ENCODE measurements around the gene ARID1B. TPM values are rescaled to one million over a fixed set of nuclear protein-coding genes. Genes with fewer than 3 reads are reported as not detected.

The ARID1B gene
- total and polyA plus RNA-seq, 9 of the 15 experiments (the other 6 are each of a cell fraction or from before 2014, with no cell fraction given), result 12.5 to 50.5 (median 25.8) TPM

DNA sequence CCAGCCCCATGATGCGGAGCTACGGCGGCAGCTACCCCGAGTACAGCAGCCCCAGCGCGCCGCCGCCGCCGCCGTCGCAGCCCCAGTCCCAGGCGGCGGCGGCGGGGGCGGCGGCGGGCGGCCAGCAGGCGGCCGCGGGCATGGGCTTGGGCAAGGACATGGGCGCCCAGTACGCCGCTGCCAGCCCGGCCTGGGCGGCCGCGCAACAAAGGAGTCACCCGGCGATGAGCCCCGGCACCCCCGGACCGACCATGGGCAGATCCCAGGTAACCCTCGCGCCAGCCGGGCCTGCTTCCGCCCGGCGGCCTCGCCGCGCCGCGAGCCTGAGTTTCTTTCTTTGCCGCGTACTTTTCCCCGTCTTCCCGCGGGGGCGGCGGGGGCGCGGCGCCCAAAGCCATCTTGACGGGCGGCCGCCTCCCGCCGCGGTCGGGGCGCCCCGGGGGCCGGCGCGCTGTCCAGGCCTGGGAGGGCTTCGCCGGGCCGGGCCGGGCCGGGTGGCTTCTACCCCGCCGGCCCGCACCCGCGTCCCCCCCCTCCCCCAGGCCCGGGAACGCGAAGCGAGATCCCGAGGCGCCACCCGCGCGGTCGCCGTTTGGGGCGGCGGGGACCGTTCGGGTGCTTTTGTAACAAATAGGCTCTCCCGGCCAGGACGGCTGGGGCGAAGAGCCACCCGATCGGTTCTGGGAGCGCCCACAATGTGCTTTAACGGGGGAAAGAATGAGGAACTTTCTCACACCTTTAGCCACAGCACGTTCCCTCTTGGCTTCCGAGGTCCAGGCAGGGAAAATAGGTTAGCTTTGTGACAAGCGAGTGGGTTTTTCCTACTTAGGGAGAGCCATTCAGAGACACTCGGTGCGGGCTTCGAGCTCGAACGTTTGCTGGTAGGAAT, 2.3 kb downstream of the ARID1B start (continued):
- TF ChIP-seq, protein P1, sequence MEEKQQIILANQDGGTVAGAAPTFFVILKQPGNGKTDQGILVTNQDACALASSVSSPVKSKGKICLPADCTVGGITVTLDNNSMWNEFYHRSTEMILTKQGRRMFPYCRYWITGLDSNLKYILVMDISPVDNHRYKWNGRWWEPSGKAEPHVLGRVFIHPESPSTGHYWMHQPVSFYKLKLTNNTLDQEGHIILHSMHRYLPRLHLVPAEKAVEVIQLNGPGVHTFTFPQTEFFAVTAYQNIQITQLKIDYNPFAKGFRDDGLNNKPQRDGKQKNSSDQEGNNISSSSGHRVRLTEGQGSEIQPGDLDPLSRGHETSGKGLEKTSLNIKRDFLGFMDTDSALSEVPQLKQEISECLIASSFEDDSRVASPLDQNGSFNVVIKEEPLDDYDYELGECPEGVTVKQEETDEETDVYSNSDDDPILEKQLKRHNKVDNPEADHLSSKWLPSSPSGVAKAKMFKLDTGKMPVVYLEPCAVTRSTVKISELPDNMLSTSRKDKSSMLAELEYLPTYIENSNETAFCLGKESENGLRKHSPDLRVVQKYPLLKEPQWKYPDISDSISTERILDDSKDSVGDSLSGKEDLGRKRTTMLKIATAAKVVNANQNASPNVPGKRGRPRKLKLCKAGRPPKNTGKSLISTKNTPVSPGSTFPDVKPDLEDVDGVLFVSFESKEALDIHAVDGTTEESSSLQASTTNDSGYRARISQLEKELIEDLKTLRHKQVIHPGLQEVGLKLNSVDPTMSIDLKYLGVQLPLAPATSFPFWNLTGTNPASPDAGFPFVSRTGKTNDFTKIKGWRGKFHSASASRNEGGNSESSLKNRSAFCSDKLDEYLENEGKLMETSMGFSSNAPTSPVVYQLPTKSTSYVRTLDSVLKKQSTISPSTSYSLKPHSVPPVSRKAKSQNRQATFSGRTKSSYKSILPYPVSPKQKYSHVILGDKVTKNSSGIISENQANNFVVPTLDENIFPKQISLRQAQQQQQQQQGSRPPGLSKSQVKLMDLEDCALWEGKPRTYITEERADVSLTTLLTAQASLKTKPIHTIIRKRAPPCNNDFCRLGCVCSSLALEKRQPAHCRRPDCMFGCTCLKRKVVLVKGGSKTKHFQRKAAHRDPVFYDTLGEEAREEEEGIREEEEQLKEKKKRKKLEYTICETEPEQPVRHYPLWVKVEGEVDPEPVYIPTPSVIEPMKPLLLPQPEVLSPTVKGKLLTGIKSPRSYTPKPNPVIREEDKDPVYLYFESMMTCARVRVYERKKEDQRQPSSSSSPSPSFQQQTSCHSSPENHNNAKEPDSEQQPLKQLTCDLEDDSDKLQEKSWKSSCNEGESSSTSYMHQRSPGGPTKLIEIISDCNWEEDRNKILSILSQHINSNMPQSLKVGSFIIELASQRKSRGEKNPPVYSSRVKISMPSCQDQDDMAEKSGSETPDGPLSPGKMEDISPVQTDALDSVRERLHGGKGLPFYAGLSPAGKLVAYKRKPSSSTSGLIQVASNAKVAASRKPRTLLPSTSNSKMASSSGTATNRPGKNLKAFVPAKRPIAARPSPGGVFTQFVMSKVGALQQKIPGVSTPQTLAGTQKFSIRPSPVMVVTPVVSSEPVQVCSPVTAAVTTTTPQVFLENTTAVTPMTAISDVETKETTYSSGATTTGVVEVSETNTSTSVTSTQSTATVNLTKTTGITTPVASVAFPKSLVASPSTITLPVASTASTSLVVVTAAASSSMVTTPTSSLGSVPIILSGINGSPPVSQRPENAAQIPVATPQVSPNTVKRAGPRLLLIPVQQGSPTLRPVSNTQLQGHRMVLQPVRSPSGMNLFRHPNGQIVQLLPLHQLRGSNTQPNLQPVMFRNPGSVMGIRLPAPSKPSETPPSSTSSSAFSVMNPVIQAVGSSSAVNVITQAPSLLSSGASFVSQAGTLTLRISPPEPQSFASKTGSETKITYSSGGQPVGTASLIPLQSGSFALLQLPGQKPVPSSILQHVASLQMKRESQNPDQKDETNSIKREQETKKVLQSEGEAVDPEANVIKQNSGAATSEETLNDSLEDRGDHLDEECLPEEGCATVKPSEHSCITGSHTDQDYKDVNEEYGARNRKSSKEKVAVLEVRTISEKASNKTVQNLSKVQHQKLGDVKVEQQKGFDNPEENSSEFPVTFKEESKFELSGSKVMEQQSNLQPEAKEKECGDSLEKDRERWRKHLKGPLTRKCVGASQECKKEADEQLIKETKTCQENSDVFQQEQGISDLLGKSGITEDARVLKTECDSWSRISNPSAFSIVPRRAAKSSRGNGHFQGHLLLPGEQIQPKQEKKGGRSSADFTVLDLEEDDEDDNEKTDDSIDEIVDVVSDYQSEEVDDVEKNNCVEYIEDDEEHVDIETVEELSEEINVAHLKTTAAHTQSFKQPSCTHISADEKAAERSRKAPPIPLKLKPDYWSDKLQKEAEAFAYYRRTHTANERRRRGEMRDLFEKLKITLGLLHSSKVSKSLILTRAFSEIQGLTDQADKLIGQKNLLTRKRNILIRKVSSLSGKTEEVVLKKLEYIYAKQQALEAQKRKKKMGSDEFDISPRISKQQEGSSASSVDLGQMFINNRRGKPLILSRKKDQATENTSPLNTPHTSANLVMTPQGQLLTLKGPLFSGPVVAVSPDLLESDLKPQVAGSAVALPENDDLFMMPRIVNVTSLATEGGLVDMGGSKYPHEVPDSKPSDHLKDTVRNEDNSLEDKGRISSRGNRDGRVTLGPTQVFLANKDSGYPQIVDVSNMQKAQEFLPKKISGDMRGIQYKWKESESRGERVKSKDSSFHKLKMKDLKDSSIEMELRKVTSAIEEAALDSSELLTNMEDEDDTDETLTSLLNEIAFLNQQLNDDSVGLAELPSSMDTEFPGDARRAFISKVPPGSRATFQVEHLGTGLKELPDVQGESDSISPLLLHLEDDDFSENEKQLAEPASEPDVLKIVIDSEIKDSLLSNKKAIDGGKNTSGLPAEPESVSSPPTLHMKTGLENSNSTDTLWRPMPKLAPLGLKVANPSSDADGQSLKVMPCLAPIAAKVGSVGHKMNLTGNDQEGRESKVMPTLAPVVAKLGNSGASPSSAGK (IDR thresholded peaks at IDR 0.05), result peak; percentile 86
- TF ChIP-seq KDM5B (IDR thresholded peaks at IDR 0.05; ENCODE audit: insufficient replicate concordance, low read depth, low read length) (peak; percentile 81), ZNF224 (CRISPR knock-in tag; IDR thresholded peaks at IDR 0.05) (no peak), MAZ (CRISPR knock-in tag; conservative IDR thresholded peaks at IDR 0.05 in 1 of 2, IDR thresholded peaks at IDR 0.05 in 1 of 2) (peak; percentile 40 to 56; a peak in 3 of 4 replicates), HMGN3 (IDR thresholded peaks at IDR 0.05; ENCODE audit: borderline replicate concordance, extremely low read depth, insufficient read length, low read depth, low read length) (peak; percentile 76), EP400 (IDR thresholded peaks at IDR 0.05) (0 out of 2 replicates have a peak, but pooled peaks have one; percentile 39), ZFPM2 (CRISPR knock-in tag; IDR thresholded peaks at IDR 0.05) (no peak), FOSL1 (tag; conservative IDR thresholded peaks at IDR 0.05) (peak; percentile 18)
- TF ChIP-seq, protein P2, sequence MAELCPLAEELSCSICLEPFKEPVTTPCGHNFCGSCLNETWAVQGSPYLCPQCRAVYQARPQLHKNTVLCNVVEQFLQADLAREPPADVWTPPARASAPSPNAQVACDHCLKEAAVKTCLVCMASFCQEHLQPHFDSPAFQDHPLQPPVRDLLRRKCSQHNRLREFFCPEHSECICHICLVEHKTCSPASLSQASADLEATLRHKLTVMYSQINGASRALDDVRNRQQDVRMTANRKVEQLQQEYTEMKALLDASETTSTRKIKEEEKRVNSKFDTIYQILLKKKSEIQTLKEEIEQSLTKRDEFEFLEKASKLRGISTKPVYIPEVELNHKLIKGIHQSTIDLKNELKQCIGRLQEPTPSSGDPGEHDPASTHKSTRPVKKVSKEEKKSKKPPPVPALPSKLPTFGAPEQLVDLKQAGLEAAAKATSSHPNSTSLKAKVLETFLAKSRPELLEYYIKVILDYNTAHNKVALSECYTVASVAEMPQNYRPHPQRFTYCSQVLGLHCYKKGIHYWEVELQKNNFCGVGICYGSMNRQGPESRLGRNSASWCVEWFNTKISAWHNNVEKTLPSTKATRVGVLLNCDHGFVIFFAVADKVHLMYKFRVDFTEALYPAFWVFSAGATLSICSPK (IDR thresholded peaks at IDR 0.05; ENCODE audit: borderline replicate concordance), result no peak
